ENCODE results near the gene MGAT5. TPM values are rescaled to one million over a fixed set of nuclear protein-coding genes. Genes with fewer than 3 reads are reported as not detected.

MGAT5 gene
- total RNA-seq, 1 experiment from 2014 or later, result 22.1 TPM

DNA sequence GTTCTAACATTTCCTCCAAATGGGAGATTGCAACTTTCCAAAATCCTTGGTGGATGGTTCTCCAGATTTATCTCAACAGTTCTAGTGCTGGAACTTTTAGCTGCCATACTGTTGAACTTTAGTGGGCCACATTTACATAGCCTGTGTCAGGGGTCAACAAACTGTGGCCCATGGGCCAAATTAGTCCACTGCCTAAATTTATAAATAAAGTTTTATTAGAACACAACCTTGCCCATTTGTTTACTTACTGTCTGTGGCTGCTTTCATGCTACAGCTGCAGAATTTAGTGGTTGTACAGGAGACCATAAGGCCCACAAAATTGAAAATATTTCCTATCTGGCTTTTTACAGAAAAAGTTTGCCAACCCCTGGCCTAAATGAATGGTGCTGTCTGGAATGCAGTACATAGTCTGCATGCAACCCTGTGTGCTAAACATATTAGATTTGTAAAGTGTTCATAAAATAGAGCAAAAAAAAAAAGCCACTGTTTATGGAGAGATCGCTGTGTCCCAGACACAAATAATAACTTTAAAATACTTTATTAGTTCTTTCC lies 30.3 kb downstream of the MGAT5 start:
- H3K4me3 ChIP-seq (ENCODE audit: low read depth, low read length), result no peak overlapping the region
- ChIA-PET POLR2A (no interaction called here), CTCF (no interaction called here)
- H3K36me3 ChIP-seq (ENCODE audit: control insufficient read depth, insufficient read depth, low read length), result no peaks in the 10 kb centered on the region
- no peaks in the 10 kb centered on the region for H3K9me3 Mint-ChIP-seq (ENCODE audit: unreplicated experiment)
- H3K27me3 Mint-ChIP-seq (ENCODE audit: insufficient read depth, unreplicated experiment), result no peaks in the 10 kb centered on the region
- H3K36me3 Mint-ChIP-seq (ENCODE audit: insufficient read depth, unreplicated experiment), result no peaks in the 10 kb centered on the region
- no peaks in the 10 kb centered on the region for H3K4me1 Mint-ChIP-seq (ENCODE audit: low read depth, unreplicated experiment)
- no peaks in the 10 kb centered on the region for H3K9me3 ChIP-seq
- no TSS peak for BruUV-seq (replicated peaks)
- intact Hi-C loops (cut with micrococcal nuclease; ENCODE audit: unreplicated experiment), result no loop called here
- no peak overlapping the region for H3K27ac Mint-ChIP-seq (ENCODE audit: unreplicated experiment)
- H3K4me3 Mint-ChIP-seq (ENCODE audit: unreplicated experiment), result no peak overlapping the region
- TF ChIP-seq, protein P1, sequence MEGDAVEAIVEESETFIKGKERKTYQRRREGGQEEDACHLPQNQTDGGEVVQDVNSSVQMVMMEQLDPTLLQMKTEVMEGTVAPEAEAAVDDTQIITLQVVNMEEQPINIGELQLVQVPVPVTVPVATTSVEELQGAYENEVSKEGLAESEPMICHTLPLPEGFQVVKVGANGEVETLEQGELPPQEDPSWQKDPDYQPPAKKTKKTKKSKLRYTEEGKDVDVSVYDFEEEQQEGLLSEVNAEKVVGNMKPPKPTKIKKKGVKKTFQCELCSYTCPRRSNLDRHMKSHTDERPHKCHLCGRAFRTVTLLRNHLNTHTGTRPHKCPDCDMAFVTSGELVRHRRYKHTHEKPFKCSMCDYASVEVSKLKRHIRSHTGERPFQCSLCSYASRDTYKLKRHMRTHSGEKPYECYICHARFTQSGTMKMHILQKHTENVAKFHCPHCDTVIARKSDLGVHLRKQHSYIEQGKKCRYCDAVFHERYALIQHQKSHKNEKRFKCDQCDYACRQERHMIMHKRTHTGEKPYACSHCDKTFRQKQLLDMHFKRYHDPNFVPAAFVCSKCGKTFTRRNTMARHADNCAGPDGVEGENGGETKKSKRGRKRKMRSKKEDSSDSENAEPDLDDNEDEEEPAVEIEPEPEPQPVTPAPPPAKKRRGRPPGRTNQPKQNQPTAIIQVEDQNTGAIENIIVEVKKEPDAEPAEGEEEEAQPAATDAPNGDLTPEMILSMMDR (IDR thresholded peaks at IDR 0.05; ENCODE audit: insufficient read depth in 1 of 2, low read depth in 1 of 2, low read length in 1 of 2, severe bottlenecking in 1 of 2, unreplicated experiment in 1 of 2), result no peak
- H3K27me3 ChIP-seq (replicated peaks; ENCODE audit: control insufficient read depth, insufficient read depth, low read length), result no peaks in the 10 kb centered on the region
- H3K4me1 ChIP-seq, result no peaks in the 10 kb centered on the region
- DNase-seq, result no peak

DNA sequence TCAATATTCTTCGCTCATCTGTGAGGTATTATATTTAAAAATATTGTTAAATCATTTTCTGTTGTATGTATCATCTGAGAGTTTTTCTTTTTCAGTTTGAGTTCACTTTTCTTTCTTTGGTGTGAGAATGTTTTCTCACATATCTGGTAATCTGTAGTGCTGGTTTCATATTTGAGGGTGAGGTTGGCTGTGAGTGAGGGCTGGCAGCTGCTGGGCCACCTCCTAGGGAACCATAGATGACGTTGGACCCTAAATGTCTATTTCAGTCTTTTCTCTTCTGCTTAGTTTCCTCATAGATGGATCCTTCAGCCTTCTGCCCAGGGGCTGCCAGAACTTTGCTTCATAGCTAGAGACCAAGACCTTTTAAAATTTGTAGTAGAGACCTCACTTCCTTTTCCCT lies 33.5 kb downstream of the MGAT5 start:
- intact Hi-C loops (cut with micrococcal nuclease; ENCODE audit: unreplicated experiment), result no loop called here
- DNase-seq, result no peak
- Histone ChIP-seq H3K9me3 (no peaks in the 10 kb centered on the region), H3K4me3 (ENCODE audit: low read depth, low read length) (no peak overlapping the region), H3K36me3 (ENCODE audit: control insufficient read depth, insufficient read depth, low read length) (no peaks in the 10 kb centered on the region), H3K4me1 (no peaks in the 10 kb centered on the region), H3K27me3 (replicated peaks; ENCODE audit: control insufficient read depth, insufficient read depth, low read length) (no peaks in the 10 kb centered on the region)
- TF ChIP-seq, protein P1 (IDR thresholded peaks at IDR 0.05; ENCODE audit: insufficient read depth in 1 of 2, low read depth in 1 of 2, low read length in 1 of 2, severe bottlenecking in 1 of 2, unreplicated experiment in 1 of 2), result no peak
- no peaks in the 10 kb centered on the region for H3K4me1 Mint-ChIP-seq (ENCODE audit: low read depth, unreplicated experiment)
- H3K36me3 Mint-ChIP-seq (ENCODE audit: insufficient read depth, unreplicated experiment), result no peaks in the 10 kb centered on the region
- no peaks in the 10 kb centered on the region for H3K27me3 Mint-ChIP-seq (ENCODE audit: insufficient read depth, unreplicated experiment)
- no peak overlapping the region for H3K27ac Mint-ChIP-seq (ENCODE audit: unreplicated experiment)
- ChIA-PET CTCF (no interaction called here), POLR2A (no interaction called here)
- H3K4me3 Mint-ChIP-seq (ENCODE audit: unreplicated experiment), result no peak overlapping the region
- no peaks in the 10 kb centered on the region for H3K9me3 Mint-ChIP-seq (ENCODE audit: unreplicated experiment)
- BruUV-seq (replicated peaks), result no TSS peak

DNA sequence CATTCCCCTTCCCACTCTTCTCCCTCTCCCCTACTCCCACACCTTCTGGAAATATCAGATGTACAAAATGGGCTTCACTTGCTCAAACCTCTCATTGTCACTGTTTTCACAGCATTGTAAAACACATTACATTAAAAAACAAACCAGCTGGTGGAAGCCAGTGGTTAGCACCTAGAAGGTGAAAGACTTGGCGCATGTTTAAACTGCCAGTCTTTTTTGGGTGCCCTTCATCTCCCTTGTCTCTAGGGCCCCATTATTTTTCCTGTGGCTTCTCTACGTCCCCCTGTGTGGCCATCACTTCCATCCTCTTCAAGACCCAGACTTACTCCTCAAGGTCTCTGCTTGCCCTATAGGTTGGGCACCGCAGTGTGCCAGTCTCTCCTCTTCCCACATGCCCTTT lies 34.9 kb downstream of the MGAT5 start:
- intact Hi-C loops (cut with micrococcal nuclease; ENCODE audit: unreplicated experiment), result no loop called here
- H3K9me3 Mint-ChIP-seq (ENCODE audit: unreplicated experiment), result no peaks in the 10 kb centered on the region
- no peak overlapping the region for H3K27ac Mint-ChIP-seq (ENCODE audit: unreplicated experiment)
- Histone ChIP-seq H3K36me3 (ENCODE audit: control insufficient read depth, insufficient read depth, low read length) (no peaks in the 10 kb centered on the region), H3K4me3 (ENCODE audit: low read depth, low read length) (no peak overlapping the region), H3K4me1 (no peaks in the 10 kb centered on the region), H3K27me3 (replicated peaks; ENCODE audit: control insufficient read depth, insufficient read depth, low read length) (no peaks in the 10 kb centered on the region), H3K9me3 (no peaks in the 10 kb centered on the region)
- H3K4me1 Mint-ChIP-seq (ENCODE audit: low read depth, unreplicated experiment), result no peaks in the 10 kb centered on the region
- no peaks in the 10 kb centered on the region for H3K27me3 Mint-ChIP-seq (ENCODE audit: insufficient read depth, unreplicated experiment)
- no peak for DNase-seq
- ChIA-PET POLR2A (no interaction called here), CTCF (interaction anchor here (1.4 kb wide), 1 partner anchor 123 kb away, joined by 3 read pairs; no protein-coding TSS in a partner anchor)
- H3K36me3 Mint-ChIP-seq (ENCODE audit: insufficient read depth, unreplicated experiment), result no peaks in the 10 kb centered on the region
- no TSS peak for BruUV-seq (replicated peaks)
- TF ChIP-seq, protein P1 (IDR thresholded peaks at IDR 0.05; ENCODE audit: insufficient read depth in 1 of 2, low read depth in 1 of 2, low read length in 1 of 2, severe bottlenecking in 1 of 2, unreplicated experiment in 1 of 2), result no peak
- no peak overlapping the region for H3K4me3 Mint-ChIP-seq (ENCODE audit: unreplicated experiment)

All from Caco-2 (cell line).